Trophoblast cell (in vitro differentiated cells and primary cell): Measurements from ENCODE around the gene ZMYM2.
A peak's percentile ranks its signal among the peaks of the same experiment; 100 is the strongest.

ENCODE experiments used
- DNase-seq, 2 donors: peaks; one replicate each; pipeline ENCODE4 v3.0.0-alpha.2; 2016
- H2AFZ ChIP-seq: 2 replicates; pipeline ENCODE4 v1.6.1; 2013; ENCODE audit warnings: low read length, moderate library complexity, mild to moderate bottlenecking; ENCODE audit not compliant: insufficient read depth, poor library complexity
- H2AK5ac ChIP-seq: 2 replicates; pipeline ENCODE4 v1.6.1; 2013; ENCODE audit warnings: mild to moderate bottlenecking, low read length
- H2BK120ac ChIP-seq: 2 replicates; pipeline ENCODE4 v1.6.1; 2013; ENCODE audit warnings: low read length, mild to moderate bottlenecking, moderate library complexity; ENCODE audit not compliant: insufficient read depth, poor library complexity
- H2BK12ac ChIP-seq: 2 replicates; pipeline ENCODE4 v1.6.1; 2013; ENCODE audit warnings: mild to moderate bottlenecking, low read length, moderate library complexity
- H2BK5ac ChIP-seq: 2 replicates; pipeline ENCODE4 v1.6.1; 2013; ENCODE audit warnings: low read length, low read depth, moderate library complexity, mild to moderate bottlenecking; ENCODE audit not compliant: poor library complexity
- H3K14ac ChIP-seq: 2 replicates; pipeline ENCODE4 v1.6.1; 2013; ENCODE audit warnings: mild to moderate bottlenecking, low read length
- H3K18ac ChIP-seq: 2 replicates; pipeline ENCODE4 v1.6.1; 2013; ENCODE audit warnings: mild to moderate bottlenecking, low read length
- H3K23ac ChIP-seq: 2 replicates; pipeline ENCODE4 v1.6.1; 2013; ENCODE audit warnings: low read length
- H3K27ac ChIP-seq: 2 replicates; pipeline ENCODE4 v1.5.1; 2013; ENCODE audit warnings: low read depth, mild to moderate bottlenecking, inconsistent platforms, low read length, moderate library complexity
- H3K27me3 ChIP-seq: 2 replicates; pipeline ENCODE4 v1.6.1; 2013; ENCODE audit warnings: inconsistent platforms, mild to moderate bottlenecking, low read length, moderate library complexity; ENCODE audit not compliant: insufficient read depth
- H3K36me3 ChIP-seq, 2 experiments: 1 replicate in 1 of 2; 2 replicates in 1 of 2; pipeline ENCODE4 v1.6.1; 2013; ENCODE audit warnings: low read length in 2 of 2, mild to moderate bottlenecking in 2 of 2, moderate library complexity in 1 of 2; ENCODE audit not compliant: insufficient read depth in 2 of 2, control insufficient read depth in 1 of 2
- H3K4ac ChIP-seq: 2 replicates; pipeline ENCODE4 v1.6.1; 2013; ENCODE audit warnings: low read depth, mild to moderate bottlenecking, low read length, moderate library complexity
- H3K4me1 ChIP-seq, 2 experiments: 1 replicate in 1 of 2; 2 replicates in 1 of 2; pipeline ENCODE4 v1.6.1; 2013; ENCODE audit warnings: low read length in 2 of 2, mild to moderate bottlenecking in 2 of 2, moderate library complexity in 1 of 2; ENCODE audit not compliant: insufficient read depth in 2 of 2, control insufficient read depth in 1 of 2
- H3K4me2 ChIP-seq: 2 replicates; pipeline ENCODE4 v1.6.1; 2013; ENCODE audit warnings: inconsistent platforms, mild to moderate bottlenecking, low read length, moderate library complexity
- H3K4me3 ChIP-seq: 2 replicates; pipeline ENCODE4 v1.5.1; 2013; ENCODE audit warnings: mild to moderate bottlenecking, low read depth, low read length, inconsistent platforms
- H3K79me1 ChIP-seq: one replicate; pipeline ENCODE4 v1.6.1; 2013; ENCODE audit warnings: low read length
- H3K79me2 ChIP-seq: 2 replicates; pipeline ENCODE4 v1.6.1; 2013; ENCODE audit warnings: low read length, mild to moderate bottlenecking; ENCODE audit not compliant: control insufficient read depth, insufficient read depth, poor library complexity
- H3K9ac ChIP-seq: 2 replicates; pipeline ENCODE4 v1.6.1; 2013; ENCODE audit warnings: mild to moderate bottlenecking, low read length
- H3K9me3 ChIP-seq: 2 replicates; pipeline ENCODE4 v1.6.1; 2013; ENCODE audit warnings: low read depth, mild to moderate bottlenecking, control low read depth, inconsistent platforms, low read length; ENCODE audit not compliant: insufficient read depth
- H4K12ac ChIP-seq: 2 replicates; pipeline ENCODE4 v1.6.1; 2013; ENCODE audit warnings: low read depth, mild to moderate bottlenecking, low read length, moderate library complexity
- H4K8ac ChIP-seq: 2 replicates; pipeline ENCODE4 v1.6.1; 2013; ENCODE audit warnings: low read depth, mild to moderate bottlenecking, low read length, moderate library complexity
- H4K91ac ChIP-seq: one replicate; pipeline ENCODE4 v1.6.1; 2013; ENCODE audit warnings: low read depth, mild to moderate bottlenecking, low read length, moderate library complexity
- WGBS: extraction: QIAGEN DNeasy Blood & Tissue Kit; methylation state at CpG from one replicate; pipeline ENCODE4 v1.1.7; 2013; ENCODE audit warnings: missing lambda C conversion rate; ENCODE audit not compliant: insufficient read length, insufficient coverage; ENCODE audit errors: extremely low coverage; 5-methylcytosine and 5-hydroxymethylcytosine counted together

Gene ZMYM2

GRCh38 chr13:20073775-20074174, 115.2 kb downstream of the ZMYM2 start:
- Histone ChIP-seq H2BK5ac (no peak overlapping the region), H2AFZ (no peak overlapping the region), H3K4me3 (no peak overlapping the region), H3K79me1 (no peaks in the 10 kb centered on the region), H3K9ac (no peak overlapping the region), H4K91ac (no peak overlapping the region), H2BK120ac (no peak overlapping the region), H2BK12ac (no peak overlapping the region), H3K4ac (no peak overlapping the region), H3K27ac (no peak overlapping the region), H2AK5ac (no peak overlapping the region), H3K18ac (no peak overlapping the region), H4K12ac (no peak overlapping the region), H3K14ac (no peak overlapping the region), H3K4me1 (no peaks in the 10 kb centered on the region), H3K4me2 (no peak overlapping the region), H3K36me3 (peaks cover 18 to 21% of the 10 kb centered on the region in 2 experiments), H4K8ac (no peak overlapping the region), H3K9me3 (no peaks in the 10 kb centered on the region), H3K79me2 (no peaks in the 10 kb centered on the region), H3K23ac (no peak overlapping the region), H3K27me3 (no peaks in the 10 kb centered on the region)
- no CpG with 5 or more reads among the region's 2 CpGs for WGBS
- no peak for DNase-seq

- H2AK5ac ChIP-seq = no peak overlapping the region
Observed at GRCh38 chr13:20074966-20075365, 116.4 kb downstream of the ZMYM2 start.

DNA sequence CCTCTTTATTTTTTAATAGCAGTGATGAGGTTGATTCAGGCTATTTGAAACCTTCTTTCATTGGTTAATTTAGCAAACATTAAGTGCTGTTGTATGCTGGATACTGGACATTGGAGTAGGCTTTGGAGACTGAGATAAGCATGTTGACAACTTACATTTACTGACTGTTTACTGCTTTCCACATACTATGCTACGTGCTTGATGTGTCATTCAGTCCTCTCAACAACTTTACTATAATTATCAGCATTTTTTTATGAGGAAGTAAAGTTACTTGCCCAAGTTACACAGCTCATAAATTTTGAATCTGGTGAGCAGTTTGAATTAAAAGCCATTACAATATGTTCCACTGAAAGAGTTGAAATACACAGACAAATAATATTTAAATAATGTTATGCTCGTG, 118.6 kb downstream of the ZMYM2 start:
- Histone ChIP-seq H3K79me1 (no peaks in the 10 kb centered on the region), H3K14ac (no peak overlapping the region), H3K36me3 (peaks cover 9 to 11% of the 10 kb centered on the region in 2 experiments), H3K4ac (no peak overlapping the region), H3K4me2 (no peak overlapping the region), H3K18ac (no peak overlapping the region), H4K12ac (no peak overlapping the region), H2BK120ac (no peak overlapping the region), H3K27me3 (no peaks in the 10 kb centered on the region), H2BK12ac (no peak overlapping the region), H3K4me3 (no peak overlapping the region), H2AK5ac (no peak overlapping the region), H3K23ac (no peak overlapping the region), H3K9ac (no peak overlapping the region), H2BK5ac (no peak overlapping the region), H3K9me3 (no peaks in the 10 kb centered on the region), H3K79me2 (no peaks in the 10 kb centered on the region), H3K27ac (no peak overlapping the region), H2AFZ (no peak overlapping the region), H3K4me1 (no peaks in the 10 kb centered on the region), H4K91ac (no peak overlapping the region), H4K8ac (no peak overlapping the region)
- peak in 1 of 2 donors; percentile 29 for DNase-seq
- no CpG with 5 or more reads among the region's 2 CpGs for WGBS

More at GRCh38 chr13:20074966-20075365, 116.4 kb downstream of the ZMYM2 start:
- H3K79me2 ChIP-seq = no peaks in the 10 kb centered on the region
- no peak overlapping the region for H2BK5ac ChIP-seq
- DNase-seq = no peak
- no peak overlapping the region for H2BK12ac ChIP-seq
- no peak overlapping the region for H3K18ac ChIP-seq
- H3K9ac ChIP-seq = no peak overlapping the region
- no peak overlapping the region for H4K12ac ChIP-seq
- H3K4ac ChIP-seq = no peak overlapping the region
- H4K8ac ChIP-seq = no peak overlapping the region
- no peaks in the 10 kb centered on the region for H3K4me1 ChIP-seq
- no peak overlapping the region for H3K14ac ChIP-seq
- H4K91ac ChIP-seq = no peak overlapping the region
- no CpG with 5 or more reads among the region's 1 CpG for WGBS
- H3K27me3 ChIP-seq = no peaks in the 10 kb centered on the region
- H3K4me3 ChIP-seq = no peak overlapping the region
- H3K9me3 ChIP-seq = no peaks in the 10 kb centered on the region
- H3K36me3 ChIP-seq = peaks cover 18 to 21% of the 10 kb centered on the region in 2 experiments
- H2AFZ ChIP-seq = no peak overlapping the region
- no peaks in the 10 kb centered on the region for H3K79me1 ChIP-seq
- H3K23ac ChIP-seq = no peak overlapping the region
- H3K4me2 ChIP-seq = no peak overlapping the region
- no peak overlapping the region for H3K27ac ChIP-seq
- no peak overlapping the region for H2BK120ac ChIP-seq

DNA sequence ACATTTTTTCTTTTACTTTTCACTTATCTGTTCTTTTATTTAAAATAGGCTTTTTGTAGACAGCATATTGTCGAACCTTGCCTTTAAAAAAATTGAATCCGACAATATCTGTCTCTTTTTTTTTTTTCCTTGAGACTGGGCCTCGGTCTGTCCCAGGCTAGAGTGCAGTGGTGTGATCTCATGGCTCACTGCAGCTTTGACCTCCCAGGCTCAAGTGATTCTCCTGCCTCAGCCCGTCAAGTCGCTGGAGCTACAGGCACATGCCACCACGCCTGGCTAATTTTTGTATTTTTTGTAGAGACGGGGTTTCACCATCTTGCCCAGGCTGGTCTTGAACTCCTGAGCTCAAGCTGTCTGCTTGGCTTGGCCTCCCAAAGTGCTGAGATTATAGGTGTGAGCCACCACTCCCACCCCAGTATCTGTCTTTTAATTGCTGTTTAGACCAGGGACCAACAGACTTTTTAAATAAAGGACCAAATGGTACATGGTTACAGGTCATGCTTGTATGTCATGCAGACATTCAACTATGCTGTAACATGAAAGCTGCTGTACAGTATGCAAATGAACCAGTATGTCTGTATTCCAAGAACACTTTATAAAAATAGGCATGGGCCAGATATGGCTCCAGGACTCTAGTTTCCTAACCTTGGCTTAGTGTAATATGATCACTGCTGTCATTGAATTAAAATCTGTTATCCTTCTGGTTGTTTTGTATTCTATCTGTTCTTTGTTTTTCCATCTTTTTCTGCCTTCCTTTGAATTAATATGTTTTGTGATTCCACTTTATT, 122.0 kb downstream of the ZMYM2 start:
- H3K79me1 ChIP-seq = no peaks in the 10 kb centered on the region
- no peaks in the 10 kb centered on the region for H3K4me1 ChIP-seq
- no peak overlapping the region for H2AFZ ChIP-seq
- no peak overlapping the region for H2BK120ac ChIP-seq
- H2AK5ac ChIP-seq = no peak overlapping the region
- H3K23ac ChIP-seq = no peak overlapping the region
- no peak overlapping the region for H4K91ac ChIP-seq
- no peak overlapping the region for H3K9ac ChIP-seq
- H3K9me3 ChIP-seq = no peaks in the 10 kb centered on the region
- H3K14ac ChIP-seq = no peak overlapping the region
- no peak overlapping the region for H4K8ac ChIP-seq
- H3K18ac ChIP-seq = no peak overlapping the region
- H3K79me2 ChIP-seq = no peaks in the 10 kb centered on the region
- no peak overlapping the region for H2BK12ac ChIP-seq
- H3K27ac ChIP-seq = no peak overlapping the region
- no peak overlapping the region for H4K12ac ChIP-seq
- no peak overlapping the region for H3K4me2 ChIP-seq
- no peak for DNase-seq
- H3K27me3 ChIP-seq = no peaks in the 10 kb centered on the region
- no peak overlapping the region for H2BK5ac ChIP-seq
- H3K36me3 ChIP-seq = peaks cover 7 to 11% of the 10 kb centered on the region in 2 experiments
- no peak overlapping the region for H3K4me3 ChIP-seq
- no peak overlapping the region for H3K4ac ChIP-seq
- no CpG with 5 or more reads among the region's 7 CpGs for WGBS
